Epidermal melanocyte (primary cell): ENCODE data around the gene HNF1B.

Experiments used
- DNase-seq: peaks from one replicate; pipeline ENCODE4 v3.0.0; 2011; ENCODE audit warnings: low spot score; ENCODE audit not compliant: insufficient read length

Gene HNF1B

DNA sequence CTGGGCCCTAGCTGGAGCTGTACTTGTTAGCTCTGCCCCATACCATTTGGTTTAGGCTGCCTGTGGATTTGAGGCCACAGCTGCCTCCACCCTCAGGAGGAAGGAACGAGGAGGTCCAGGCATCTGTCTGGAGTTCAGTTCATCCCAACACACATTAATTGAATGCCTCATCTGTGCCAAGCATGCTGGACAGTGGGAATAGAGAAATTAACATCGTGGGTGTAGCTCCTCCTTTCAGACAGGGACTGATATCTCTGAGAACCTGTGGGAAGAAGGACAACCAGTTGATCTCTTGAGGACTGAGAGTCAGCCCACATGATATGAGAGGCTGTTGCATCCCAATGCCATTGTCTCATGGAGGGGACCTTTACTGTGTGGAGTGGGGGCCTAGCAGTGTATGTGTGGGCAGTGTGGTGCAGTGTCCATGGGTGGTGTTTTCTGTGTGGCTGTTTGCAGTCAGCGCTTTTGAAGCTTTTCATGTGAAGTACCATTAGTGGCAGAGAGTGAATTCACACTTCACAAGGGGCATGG is 72.2 kb downstream of the HNF1B start:
- DNase-seq: no peak

DNA sequence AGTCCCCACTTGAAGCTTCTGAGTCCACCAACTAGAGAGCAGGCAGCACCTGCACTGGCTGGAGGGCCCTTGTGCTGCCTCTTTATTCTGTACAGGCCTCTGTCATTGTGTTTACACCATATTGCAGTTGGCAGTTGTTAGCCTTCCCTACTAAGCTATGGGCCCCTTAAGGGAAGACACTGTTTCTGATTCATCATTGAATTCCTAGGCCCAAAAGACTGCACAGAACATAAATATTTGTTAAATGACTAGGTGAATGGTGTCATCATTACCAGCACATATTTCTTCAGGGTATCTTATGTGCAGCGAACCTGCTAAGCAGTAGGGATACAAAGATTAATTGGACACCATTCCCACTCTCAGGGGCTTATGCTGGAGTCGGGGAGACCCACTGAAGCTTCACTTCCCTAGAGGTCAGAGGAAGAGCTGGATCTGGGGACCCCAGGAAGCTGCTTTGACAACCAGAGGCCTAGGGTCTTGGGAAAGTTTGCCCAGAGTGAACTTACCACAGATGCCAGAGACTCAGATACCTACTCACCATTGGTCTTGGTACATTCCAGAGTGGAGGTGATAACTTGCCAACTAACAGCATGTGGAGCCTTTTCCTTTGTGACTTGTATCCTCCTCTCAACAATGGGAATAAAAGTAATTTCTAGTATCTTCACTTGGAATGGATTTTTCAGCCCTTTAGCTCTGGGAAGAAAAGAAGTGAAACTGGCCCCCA is 72.9 kb downstream of the HNF1B start:
- no peak for DNase-seq

DNA sequence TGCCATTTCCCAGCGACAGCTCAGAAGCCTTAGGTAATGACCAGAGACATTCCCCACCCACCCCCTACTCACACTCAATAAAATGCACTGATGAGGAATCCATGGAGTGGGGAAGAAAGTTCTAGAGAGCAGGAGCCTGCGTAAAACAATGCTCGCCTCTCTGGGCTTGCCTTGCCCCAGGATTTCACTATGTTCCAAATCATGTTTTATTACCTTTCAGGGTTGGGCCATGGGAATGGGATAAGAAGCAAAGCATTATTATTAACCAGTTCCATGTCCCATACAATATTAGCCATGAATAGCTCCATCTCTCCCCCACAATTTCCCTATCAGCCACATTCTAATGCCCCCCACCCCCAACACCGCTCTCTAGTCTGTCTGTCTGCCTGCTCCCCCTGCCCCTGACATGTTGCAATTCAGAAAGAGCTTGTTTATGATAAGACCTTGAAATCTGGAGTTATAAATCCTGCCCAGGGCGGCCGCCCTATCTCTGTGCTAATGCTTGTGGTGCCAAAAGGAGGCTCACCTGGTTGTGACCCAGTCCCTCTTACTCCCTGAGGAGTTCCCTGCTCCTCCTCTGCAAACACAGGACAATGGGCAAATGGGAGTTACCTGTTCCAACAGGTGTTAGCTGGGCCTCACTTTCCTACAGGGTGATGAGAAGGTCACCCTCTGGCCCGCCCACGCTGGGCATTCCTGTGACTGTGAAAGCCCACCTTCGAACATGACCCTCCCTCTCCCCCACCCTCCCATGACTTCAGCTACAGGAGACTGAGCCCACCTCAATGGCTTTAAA is 73.6 kb downstream of the HNF1B start:
- DNase-seq: no peak

DNA sequence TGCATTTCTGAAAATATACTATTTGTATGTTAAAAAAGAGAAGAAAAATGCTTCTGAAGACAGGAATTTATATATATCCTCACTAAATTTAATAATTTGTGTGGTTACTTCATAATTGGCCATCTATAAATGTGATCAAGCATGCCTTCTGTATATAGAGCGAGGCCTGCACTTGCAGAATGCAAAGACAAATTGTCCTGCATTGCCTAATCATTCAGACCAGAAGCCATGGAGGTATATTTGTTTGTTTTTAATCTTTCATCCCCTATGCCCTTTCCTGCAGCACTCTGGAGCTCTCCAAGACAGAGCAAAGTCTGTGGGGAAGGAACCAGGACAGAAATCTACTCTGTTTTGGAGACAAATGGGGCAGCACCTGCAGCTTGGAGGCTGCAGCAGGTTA is 77.8 kb downstream of the HNF1B start:
- no peak for DNase-seq

DNA sequence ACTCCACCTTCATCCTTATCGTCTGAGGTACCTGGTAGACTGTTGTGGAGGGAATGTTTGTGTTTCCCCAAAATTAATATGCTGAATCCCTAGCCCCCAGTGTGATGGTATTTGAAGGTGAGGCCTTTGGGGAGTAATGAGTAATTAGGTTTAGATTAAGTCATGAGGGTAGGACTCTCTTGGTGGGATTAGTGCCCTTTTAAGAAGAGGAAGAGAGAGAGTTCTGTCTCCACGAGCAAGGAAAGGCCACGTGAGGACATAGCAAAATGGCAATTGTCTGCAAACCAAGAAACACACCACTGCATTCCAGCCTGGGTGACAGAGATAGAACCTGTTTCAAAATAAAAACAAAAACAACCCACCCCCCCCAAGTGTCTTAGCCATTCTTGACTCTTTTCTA is 80.6 kb downstream of the HNF1B start:
- no peak for DNase-seq

DNA sequence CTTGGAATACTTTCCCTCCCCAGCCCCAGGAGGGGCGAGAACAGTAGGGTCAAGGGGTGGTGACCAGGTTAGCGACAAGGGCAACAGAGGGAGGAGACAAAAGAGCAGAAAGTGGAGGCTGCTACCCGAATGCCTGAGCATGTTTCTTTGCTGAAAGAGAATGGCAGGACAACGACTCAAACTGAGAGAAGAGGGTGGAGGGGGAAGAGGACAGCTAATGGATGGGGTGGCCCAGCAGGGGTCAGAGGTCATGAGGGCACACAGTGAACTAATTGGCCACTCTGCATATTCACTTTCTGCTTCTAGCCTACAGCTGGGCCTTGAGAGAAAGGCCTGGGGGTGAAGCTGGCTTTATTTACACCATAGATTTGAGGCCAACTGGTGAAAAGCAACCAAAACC is 82.5 kb downstream of the HNF1B start:
- no peak for DNase-seq

DNA sequence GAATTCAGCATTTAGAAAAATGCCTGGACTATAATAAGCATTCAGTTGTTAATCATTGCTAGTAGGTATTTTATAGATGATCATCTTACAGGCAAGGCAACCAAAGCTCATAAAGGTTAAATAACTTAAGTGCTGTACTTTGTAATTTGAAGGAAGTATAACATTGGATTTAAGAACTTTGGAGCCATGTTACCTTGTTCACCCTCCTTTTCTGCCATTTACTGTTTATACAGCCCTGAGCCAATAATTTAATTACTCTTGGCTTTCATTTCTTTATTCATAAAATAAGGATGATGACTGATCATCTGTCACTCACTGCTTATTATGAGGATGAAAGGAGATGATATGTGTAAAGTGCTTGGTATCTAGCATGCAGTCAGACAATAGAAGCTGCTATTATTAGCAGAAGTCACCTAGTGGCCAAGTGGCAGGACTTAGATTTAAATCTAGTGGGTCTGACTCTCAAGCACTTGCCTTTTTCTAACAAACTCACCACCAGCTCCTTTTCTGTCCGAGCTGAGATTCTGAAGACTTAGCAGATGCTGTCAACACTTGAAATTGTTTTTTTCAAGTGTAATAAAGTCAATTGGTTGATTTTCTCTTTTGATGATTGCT is 83.4 kb downstream of the HNF1B start:
- DNase-seq: no peak

DNA sequence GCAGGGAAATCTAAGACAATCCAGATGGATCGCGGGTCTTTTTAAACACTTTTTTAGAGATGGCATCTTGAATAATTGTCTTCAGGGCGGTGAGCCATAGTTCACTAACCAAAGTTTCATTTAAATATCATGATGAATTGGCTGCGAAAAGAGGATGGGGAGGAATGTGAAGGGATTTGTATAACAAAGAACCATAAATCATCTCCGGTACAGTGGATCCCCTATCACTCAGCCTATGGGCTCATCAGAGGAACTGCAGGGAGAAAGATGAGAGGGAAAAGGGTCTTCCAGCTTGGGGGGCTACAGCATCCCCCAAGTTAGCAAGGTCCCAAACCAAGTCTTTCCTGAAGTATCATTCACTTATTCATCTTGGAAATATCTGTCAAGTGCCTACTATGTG is 84.9 kb downstream of the HNF1B start:
- no peak for DNase-seq

DNA sequence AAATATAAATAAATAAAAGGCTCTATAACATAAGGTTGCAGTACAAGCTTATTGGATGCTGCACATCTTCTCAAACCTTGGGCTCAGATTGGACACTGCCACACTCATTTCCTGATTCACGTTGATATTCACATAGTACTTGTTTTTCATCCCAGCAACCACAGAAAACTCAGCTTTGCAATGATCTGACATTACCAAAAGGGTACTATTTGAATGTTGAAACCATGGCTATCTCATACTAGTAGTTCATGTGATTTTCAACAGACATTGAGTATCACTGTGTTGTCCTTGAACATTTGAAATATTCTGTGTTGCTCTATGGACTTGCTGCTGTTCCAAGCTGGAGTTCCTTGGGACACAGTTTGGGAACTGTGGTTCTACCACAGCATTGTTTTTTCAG is 87.7 kb downstream of the HNF1B start:
- DNase-seq: no peak

DNA sequence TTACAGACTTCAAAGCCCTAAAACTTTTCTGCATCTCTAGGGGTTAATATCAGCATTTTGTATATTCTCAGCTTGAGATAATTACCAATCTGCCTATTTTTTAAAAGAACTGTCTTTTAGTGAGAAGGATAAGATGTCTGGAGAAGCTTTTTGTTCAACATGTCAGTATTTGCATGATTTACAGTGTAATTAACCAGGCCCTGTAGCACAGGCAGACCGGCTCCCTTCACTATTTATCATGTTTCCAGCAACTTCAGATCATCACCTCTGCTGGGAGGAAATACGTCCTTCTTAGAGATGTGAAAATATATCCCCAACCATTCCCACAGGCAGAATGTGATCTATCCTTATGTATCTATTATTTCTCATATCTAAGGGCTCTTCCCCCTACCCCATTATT is 93.0 kb downstream of the HNF1B start:
- no peak for DNase-seq

DNA sequence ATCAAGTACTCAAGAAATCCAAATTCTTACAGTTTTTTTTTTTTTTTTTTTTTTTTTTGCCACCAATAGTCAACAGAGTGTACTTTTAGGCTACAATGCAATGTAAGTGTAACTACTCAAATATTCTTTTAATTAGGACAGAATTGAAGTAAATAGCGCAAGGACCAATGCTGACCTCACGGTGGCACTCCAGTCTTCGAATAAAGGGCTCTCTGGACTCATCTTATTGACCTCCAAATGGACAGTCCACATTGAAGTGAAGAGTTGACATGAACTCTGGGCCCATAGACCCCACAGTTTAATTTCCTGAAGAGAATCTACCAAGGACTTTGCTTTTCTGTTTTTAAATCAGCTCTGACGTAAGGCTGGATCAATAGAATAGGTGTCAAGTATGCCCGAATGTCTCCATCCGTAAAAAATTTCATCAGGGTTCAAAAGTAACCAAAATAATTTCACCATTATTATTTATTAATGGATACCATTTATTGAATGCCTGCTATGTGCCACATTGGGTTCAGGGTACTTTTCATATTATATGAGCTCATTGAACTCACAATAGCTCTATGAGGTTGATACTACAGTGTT is 94.3 kb downstream of the HNF1B start:
- peak; percentile 24 for DNase-seq

DNA sequence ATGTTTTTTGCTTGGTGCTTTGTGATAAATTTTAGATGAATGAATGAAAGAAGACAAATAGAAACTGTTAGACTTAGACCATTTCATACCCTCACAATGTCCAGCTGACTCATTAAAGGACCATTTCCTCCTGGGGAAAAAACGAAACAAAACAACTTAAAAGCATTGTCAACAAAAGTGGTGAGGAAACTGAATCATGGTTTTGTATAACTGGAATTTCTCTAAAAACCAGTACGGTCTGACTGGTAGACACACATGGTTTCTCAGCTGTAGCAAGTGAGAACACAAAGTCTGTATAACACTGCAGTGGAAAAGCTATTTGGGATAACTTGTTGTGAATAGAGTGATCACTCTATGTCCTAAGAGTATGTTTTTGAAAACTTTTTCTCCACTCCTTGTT is 96.3 kb downstream of the HNF1B start:
- peak; percentile 17 for DNase-seq

DNA sequence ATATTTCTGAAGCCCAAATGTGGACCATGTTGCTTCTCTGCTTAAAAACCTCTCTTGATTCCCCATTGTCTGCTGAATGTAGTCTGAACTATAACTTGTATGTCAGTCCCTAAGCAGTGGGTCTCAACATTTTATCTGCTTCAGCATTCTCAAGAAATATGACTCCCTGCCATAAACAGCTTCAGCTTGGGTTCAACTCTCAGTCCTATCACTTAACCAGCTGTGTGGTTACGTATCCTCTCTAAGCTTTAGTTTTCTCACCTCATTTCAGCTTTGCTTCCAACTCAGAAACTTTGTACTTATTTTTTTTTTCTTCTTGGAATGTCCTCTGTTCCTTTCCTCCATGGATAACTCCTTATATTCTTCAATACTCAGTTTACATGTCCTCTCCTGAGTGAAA is 97.0 kb downstream of the HNF1B start:
- DNase-seq: no peak

DNA sequence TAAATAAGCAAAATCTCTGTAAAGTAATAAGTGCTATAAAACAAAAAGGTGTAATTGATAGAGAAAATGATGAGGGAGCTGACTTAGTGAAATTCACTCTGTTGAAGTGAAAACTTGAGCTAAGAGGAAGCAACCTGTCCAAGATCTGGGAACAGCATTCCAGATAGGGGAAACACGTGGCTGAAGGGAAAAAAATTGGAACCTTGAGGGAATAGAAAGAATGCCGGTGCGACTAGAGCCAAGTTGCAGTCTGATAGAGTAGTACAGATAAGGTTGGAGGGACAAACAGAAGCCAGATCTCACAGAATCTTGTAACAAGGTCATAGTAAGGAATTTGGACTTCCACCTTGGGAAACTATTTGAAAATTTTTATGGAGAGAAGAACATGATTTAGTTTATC is 101.0 kb downstream of the HNF1B start:
- DNase-seq: no peak

DNA sequence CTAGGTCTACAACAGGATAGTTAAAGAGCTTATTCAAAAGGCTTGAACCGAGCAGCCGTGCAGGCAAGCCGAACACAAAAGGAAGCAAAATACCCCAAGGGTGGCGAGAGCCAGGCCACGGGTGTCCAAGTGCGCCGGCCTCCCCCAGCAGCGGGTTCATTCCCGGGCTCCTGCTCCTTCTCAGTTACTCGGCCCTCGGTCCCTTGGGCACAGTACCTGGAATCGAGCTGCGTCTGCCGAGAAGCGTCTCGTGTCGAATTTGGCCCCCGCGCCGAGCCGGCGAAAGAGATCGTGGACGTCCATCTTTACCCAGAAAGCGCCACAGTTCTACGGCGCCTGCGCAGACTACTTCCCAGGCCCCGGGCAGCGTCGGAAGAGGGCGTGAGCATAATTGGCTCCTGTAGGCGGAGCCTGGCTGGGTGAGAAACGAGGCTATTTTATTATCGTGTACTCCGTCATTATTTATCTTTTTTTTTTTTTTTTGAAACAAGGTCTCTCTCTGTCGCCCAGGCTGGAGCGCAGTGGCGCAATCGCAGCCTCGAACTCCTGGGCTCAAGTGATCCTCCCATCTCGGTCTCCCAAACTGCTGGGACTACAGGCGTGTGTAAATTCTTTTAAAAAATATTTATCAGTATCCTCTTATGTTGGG is 101.6 kb downstream of the HNF1B start, which contains the start of gene DDX52:
Gene DDX52 (minus strand): TSS at position 329 of the 649 bp plus-strand sequence. CDS start 26 bp downstream, at position 303.
- DNase-seq: peak; percentile 90

DNA sequence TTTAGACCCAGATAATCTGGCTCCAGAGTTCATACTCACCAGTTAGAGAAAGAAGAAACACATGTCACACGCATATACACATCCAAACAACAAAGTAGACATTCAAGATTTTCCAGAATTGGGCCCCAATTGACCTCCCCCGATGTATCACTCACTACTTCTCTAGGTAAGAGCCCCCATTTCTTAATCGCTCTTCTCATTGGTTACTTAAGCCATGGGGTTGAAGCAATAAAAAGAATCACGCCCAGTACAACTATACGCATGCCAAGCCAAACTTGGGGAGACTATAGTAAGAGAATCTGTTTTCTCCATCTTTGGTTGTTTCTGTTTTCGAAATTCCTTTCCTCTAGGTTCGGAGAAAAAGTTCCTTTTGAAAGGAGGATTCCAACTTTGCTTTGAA is 102.2 kb downstream of the HNF1B start:
- DNase-seq: no peak

DNA sequence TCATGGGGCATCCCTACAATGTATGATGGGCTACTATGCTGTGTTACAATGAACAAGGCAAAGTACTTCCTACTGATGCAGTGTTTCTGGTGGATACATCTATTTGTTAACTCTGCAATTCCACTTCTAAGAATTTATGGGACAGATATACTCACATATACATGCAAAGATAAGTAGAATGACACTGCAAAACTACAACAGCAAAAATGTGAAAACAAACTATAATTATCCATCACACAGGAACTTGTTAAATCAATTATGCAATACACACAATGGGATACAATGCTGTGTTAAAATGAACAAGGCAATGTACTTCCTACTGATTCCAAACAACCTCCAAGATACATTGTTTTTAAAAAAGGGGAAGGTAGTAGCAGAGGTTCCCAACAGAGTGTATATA is 104.8 kb downstream of the HNF1B start:
- DNase-seq: no peak

DNA sequence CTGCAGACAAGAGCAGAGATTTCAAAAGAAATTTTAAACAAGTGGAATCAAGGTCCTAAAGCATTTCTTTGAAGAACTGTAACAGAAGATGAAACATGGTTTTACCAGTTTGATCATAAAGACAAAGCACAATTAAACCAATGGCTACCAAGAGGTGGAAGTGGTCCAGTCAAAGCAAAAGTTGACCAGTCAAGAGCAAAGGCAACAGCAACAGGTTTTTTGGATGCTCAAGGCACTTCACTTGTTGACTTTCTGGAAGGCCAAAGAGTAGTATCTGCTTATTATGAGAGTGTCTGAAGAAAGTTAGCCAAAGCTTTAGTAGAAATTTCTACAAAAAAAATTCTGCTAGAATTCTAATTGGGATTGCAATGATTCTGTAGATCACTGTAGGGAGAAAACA is 106.9 kb downstream of the HNF1B start:
- no peak for DNase-seq
